Pancreas (tissue), 10 donors: ENCODE data around the gene GNAQ. TPM values are rescaled to one million over a fixed set of nuclear protein-coding genes. Genes with fewer than 3 reads are reported as not detected.

Experiments
- ATAC-seq, 4 donors: fragments of 200-7000 bp; cut with Tn5 transposase; one replicate each; pipeline versions ENCODE4 v1.8.0 to v1.9.1; 2020; ENCODE audit warnings: mild to moderate bottlenecking in 4 of 4, moderate library complexity in 4 of 4
- DNase-seq, 6 donors: peaks; one replicate each; pipeline ENCODE4 v3.0.0-alpha.2; 2020
- FAIRE-seq: peaks from 2 replicates; lab custom pipeline; 2012; peaks lifted over from hg19 to GRCh38; lab: Jason Lieb, UNC
- H3K27ac ChIP-seq, 4 donors: fragments of 200-600 bp; sonication (generic); 1 replicate in 3 of 4; 2 replicates in 1 of 4; pipeline versions ENCODE4 v1.5.0 to v1.8.0; 2020
- H3K27me3 ChIP-seq, 4 donors: fragments of 200-600 bp; one replicate each; pipeline ENCODE4 v1.8.0; 2021
- H3K36me3 ChIP-seq, 3 donors: fragments of 200-600 bp; sonication (generic) in 1 of 3; one replicate each; pipeline versions ENCODE4 v1.5.0 to v1.8.0; 2020 to 2021
- H3K4me1 ChIP-seq, 3 donors: fragments of 200-600 bp; one replicate each; pipeline ENCODE4 v1.8.0; 2021
- H3K4me3 ChIP-seq, 4 donors: fragments of 200-600 bp; sonication (generic) in 2 of 4; one replicate each; pipeline versions ENCODE4 v1.5.0 to v1.8.0; 2020 to 2021
- H3K9me3 ChIP-seq, 4 donors: fragments of 200-600 bp; one replicate each; pipeline ENCODE4 v1.8.0; 2021
- WGBS, 2 donors: extraction: QIAGEN DNeasy Blood & Tissue Kit; methylation state at CpG; one replicate each; pipeline ENCODE4 v1.1.7; 2013; 5-methylcytosine and 5-hydroxymethylcytosine counted together
- intact Hi-C, 3 donors: fragments of 100-400 bp; cut with DNase I; formaldehyde crosslinking; loops; one replicate each; pipeline versions ENCODE4 v1.11.1 to v1.14.2; 2022
- polyA plus RNA-seq, 2 donors: library from polyadenylated mRNA; stranded (reverse); fragments of 200-250 nt; gene quantifications; one replicate each; pipeline ENCODE4 v1.2.3, GENCODE V29; 2013
- total RNA-seq, 6 donors: library from RNA; stranded (reverse); fragmentation: NEBNext Ultra II Directional in 4 of 6; extraction: Animal tissue kit (Norgen Biotek cat#: 25700) in 4 of 6; gene quantifications; one replicate each; pipeline versions ENCODE4 v1.2.1 to v1.2.4, GENCODE V29; 2021 to 2023
- TF ChIP-seq, protein P1 (sequence below), 4 donors: fragments of 200-600 bp; sonication (generic) in 3 of 4; IDR thresholded peaks; one replicate each; pipeline versions ENCODE4 v1.5.0 to v1.8.0; 2021; ENCODE audit warnings: antibody characterized with exemption in 4 of 4
- donor health status: healthy with polysubstance abuse.
- donor health status: DM: no; HTN: no; CAD: no; lungs with moderate emphysema.
- donor health status: DM: no; HTN: no; CAD: no.
- donor health status: control.
- donor health status: control.
- donor health status: Bipolar disorder and iron deficiency.
- donor health status: DM: yes; HTN: yes; CAD: no.
- donor health status: DM: no; HTN: no; CAD: no.
- donor health status: DM: no; HTN: no; CAD: no.
- donor health status: DM: yes; HTN: yes; CAD: no.

GNAQ gene
- total and polyA plus RNA-seq, 8 donors = 6.7 to 33.8 (median 18.2) TPM

DNA sequence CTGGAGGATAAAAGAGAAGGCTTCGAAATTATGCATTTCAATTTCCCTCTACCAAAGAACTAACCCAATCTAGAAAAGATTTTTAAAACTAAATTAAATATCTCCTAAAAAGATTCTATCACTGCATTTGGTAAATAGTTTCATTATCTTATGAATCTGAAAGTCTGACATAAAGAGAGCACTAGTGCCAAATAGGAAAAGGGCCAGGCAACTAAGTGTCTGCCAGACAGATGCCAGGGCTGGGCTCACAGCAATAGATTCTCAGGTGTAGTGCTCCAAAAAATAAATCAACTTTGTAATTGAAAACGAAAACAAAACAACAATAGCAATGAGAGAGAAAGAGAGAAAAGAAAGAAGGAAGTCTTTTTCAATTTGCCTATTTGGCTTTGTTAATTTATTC, 225.8 kb downstream of the GNAQ start:
- 67 to 83% methylated on average over 2 of the region's 2 CpGs for WGBS, 2 donors

GRCh38 chr9:77803423-77803822, 228.2 kb downstream of the GNAQ start:
- H3K4me3 ChIP-seq = no peak overlapping the region
- DNase-seq (no peak), FAIRE-seq (no peak), ATAC-seq (no peak)
- intact Hi-C loops = no loop called here
- no peak overlapping the region for H3K27ac ChIP-seq
- WGBS, 2 donors = 79 to 87% methylated on average over 1 of the region's 1 CpG
- H3K27me3 ChIP-seq = no peaks in the 10 kb centered on the region
- peaks cover 0 to 3% (median under 1%) of the 10 kb centered on the region in 3 donors for H3K4me1 ChIP-seq
- H3K36me3 ChIP-seq = no peaks in the 10 kb centered on the region
- TF ChIP-seq, protein P1, sequence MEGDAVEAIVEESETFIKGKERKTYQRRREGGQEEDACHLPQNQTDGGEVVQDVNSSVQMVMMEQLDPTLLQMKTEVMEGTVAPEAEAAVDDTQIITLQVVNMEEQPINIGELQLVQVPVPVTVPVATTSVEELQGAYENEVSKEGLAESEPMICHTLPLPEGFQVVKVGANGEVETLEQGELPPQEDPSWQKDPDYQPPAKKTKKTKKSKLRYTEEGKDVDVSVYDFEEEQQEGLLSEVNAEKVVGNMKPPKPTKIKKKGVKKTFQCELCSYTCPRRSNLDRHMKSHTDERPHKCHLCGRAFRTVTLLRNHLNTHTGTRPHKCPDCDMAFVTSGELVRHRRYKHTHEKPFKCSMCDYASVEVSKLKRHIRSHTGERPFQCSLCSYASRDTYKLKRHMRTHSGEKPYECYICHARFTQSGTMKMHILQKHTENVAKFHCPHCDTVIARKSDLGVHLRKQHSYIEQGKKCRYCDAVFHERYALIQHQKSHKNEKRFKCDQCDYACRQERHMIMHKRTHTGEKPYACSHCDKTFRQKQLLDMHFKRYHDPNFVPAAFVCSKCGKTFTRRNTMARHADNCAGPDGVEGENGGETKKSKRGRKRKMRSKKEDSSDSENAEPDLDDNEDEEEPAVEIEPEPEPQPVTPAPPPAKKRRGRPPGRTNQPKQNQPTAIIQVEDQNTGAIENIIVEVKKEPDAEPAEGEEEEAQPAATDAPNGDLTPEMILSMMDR (IDR thresholded peaks at IDR 0.05) = no peak
- no peaks in the 10 kb centered on the region for H3K9me3 ChIP-seq

More for the DNA sequence above, 225.8 kb downstream of the GNAQ start:
- intact Hi-C loops = no loop called here
- no peak overlapping the region for H3K4me3 ChIP-seq
- no peaks in the 10 kb centered on the region for H3K27me3 ChIP-seq
- no peaks in the 10 kb centered on the region for H3K9me3 ChIP-seq
- FAIRE-seq = no peak
- no peak for DNase-seq
- no peak overlapping the region for H3K27ac ChIP-seq
- H3K36me3 ChIP-seq = no peaks in the 10 kb centered on the region
- H3K4me1 ChIP-seq = peaks cover 0 to 3% (median 3%) of the 10 kb centered on the region in 3 donors
- TF ChIP-seq, protein P1 (IDR thresholded peaks at IDR 0.05) = no peak
- no peak for ATAC-seq

DNA sequence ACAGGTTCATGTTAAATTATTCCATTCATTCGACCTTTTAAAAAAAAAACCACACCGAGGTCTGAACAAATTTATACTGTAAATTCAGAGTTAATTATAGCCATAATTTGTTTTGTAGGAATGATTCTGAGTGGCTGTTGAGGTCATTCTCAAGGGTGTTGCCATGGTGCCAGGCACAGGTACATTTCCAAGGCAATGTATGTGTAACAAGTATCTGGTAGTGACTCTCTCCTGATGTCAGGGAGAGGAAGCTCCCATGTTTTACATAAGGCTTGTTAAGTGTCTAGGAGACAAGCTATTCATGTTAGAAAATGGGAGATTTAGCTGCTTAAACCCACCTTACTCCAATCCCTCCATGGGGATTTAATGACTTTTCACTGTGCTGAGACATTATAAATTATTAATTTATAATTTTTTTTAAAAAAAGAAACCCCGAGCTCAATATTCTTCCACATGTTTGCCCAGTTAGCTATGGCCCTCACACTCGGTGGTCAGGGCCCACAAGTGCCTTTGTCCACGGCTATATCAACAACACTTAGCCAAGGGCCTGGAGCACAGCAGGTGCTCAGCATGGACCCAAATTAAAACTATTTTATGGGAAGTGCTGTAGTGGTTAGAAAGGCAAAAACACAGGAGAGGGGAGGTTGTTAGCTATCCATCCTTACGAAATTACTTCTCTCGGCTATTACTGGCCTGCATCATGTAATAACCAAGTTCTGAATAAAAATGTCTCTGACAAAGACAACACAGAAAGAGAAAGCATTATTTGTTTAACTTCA, 228.9 kb downstream of the GNAQ start:
- ATAC-seq (peak in 3 of 4 donors; percentile 22 to 70 (median 45)), DNase-seq (no peak), FAIRE-seq (no peak)
- 76 to 83% methylated on average over 7 of the region's 7 CpGs for WGBS, 2 donors
- Histone ChIP-seq H3K9me3 (no peaks in the 10 kb centered on the region), H3K36me3 (no peaks in the 10 kb centered on the region), H3K27ac (no peak overlapping the region), H3K4me1 (peaks cover 0 to 3% (median 0%) of the 10 kb centered on the region in 3 donors), H3K27me3 (no peaks in the 10 kb centered on the region), H3K4me3 (no peak overlapping the region)
- TF ChIP-seq, protein P1 (IDR thresholded peaks at IDR 0.05) = no peak
- intact Hi-C loops = no loop called here

DNA sequence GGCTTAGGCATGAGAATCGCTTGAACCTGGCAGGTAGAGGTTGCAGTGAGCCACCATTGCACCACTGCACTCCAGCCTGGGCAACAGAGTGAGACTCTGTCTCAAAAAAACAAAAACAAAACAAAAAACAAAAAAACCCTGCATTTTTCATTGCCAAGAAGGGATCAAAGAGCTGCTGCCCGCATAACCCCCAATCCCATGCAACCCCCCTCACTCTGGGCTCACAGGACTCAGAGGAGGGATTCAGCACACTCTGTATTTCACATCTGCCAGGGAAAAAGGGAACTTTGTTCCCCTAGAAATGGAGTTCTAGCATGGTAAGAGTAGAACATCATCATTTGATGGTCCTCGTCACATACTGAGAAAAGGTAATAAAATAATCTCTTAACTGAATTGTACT, 229.5 kb downstream of the GNAQ start:
- WGBS, 2 donors = 95 to 98% methylated on average over 3 of the region's 3 CpGs

More for the DNA sequence above, 229.5 kb downstream of the GNAQ start:
- Histone ChIP-seq H3K4me3 (no peak overlapping the region), H3K27ac (no peak overlapping the region), H3K27me3 (no peaks in the 10 kb centered on the region), H3K36me3 (no peaks in the 10 kb centered on the region), H3K4me1 (peaks cover 0 to 3% (median 0%) of the 10 kb centered on the region in 3 donors), H3K9me3 (no peaks in the 10 kb centered on the region)
- TF ChIP-seq, protein P1 (IDR thresholded peaks at IDR 0.05) = no peak
- ATAC-seq (no peak), FAIRE-seq (no peak), DNase-seq (no peak)
- intact Hi-C loops = no loop called here
